Naive B cell (primary cell): ENCODE measurements around the gene RAB17. TPM values are rescaled to one million over a fixed set of nuclear protein-coding genes. Genes with fewer than 3 reads are reported as not detected.

Source experiments
- ATAC-seq, 2 donors: fragments of 150-1000 bp; cut with Tn5 transposase; 2 replicates each; pipeline ENCODE4 v1.10.0; 2021; ENCODE audit warnings: low read depth in 2 of 2, mild to moderate bottlenecking in 2 of 2, moderate library complexity in 2 of 2
- DNase-seq: peaks from one replicate; pipeline ENCODE4 v3.0.0; 2022
- H3K27ac Mint-ChIP-seq, 6 donors: one replicate each; pipeline ENCODE4 v1.8.0; 2020 to 2022; ENCODE audit warnings: mild to moderate bottlenecking in 6 of 6, mixed read lengths in 6 of 6, moderate library complexity in 5 of 6, inconsistent platforms in 2 of 6
- H3K27me3 Mint-ChIP-seq, 3 donors: one replicate each; pipeline ENCODE4 v1.8.0; 2021 to 2022; ENCODE audit warnings: mixed read lengths in 3 of 3, mild to moderate bottlenecking in 1 of 3
- H3K36me3 Mint-ChIP-seq, 2 donors: one replicate each; pipeline ENCODE4 v1.8.0; 2020 to 2022; ENCODE audit warnings: mixed read lengths in 2 of 2, inconsistent platforms in 1 of 2, mild to moderate bottlenecking in 1 of 2
- H3K4me1 Mint-ChIP-seq, 3 donors: one replicate each; pipeline ENCODE4 v1.8.0; 2020 to 2022; ENCODE audit warnings: mixed read lengths in 3 of 3, inconsistent platforms in 1 of 3, mild to moderate bottlenecking in 1 of 3, moderate library complexity in 1 of 3
- H3K4me3 Mint-ChIP-seq, 8 donors: one replicate each; pipeline ENCODE4 v1.8.0; 2020 to 2022; ENCODE audit warnings: mild to moderate bottlenecking in 8 of 8, mixed read lengths in 8 of 8, moderate library complexity in 8 of 8, inconsistent platforms in 2 of 8
- H3K9me3 Mint-ChIP-seq, 7 donors: one replicate each; pipeline ENCODE4 v1.8.0; 2020 to 2022; ENCODE audit warnings: mixed read lengths in 7 of 7, mild to moderate bottlenecking in 5 of 7, inconsistent platforms in 2 of 7, moderate library complexity in 1 of 7
- polyA plus RNA-seq, 6 donors: library from polyadenylated mRNA; unstranded; fragments of 300-500 nt; fragmentation: Illumina TruSeq; gene quantifications; one replicate each; pipeline ENCODE4 v1.2.3, GENCODE V29; 2021; ENCODE audit warnings: low read depth in 6 of 6

The RAB17 gene
- polyA plus RNA-seq, 6 donors from 2014 or later: not detected

GRCh38 chr2:237593036-237593435, 2.5 kb upstream of the RAB17 start:
- Mint-ChIP-seq H3K4me3 (no peak overlapping the region), H3K4me1 (peaks cover 11 to 30% (median 22%) of the 10 kb centered on the region in 3 donors), H3K36me3 (no peaks in the 10 kb centered on the region), H3K27me3 (peaks cover 0 to 7% (median 5%) of the 10 kb centered on the region in 3 donors), H3K9me3 (no peaks in the 10 kb centered on the region), H3K27ac (peak overlapping the region in 3 of 6 donors; percentile 62 to 76 (median 74))
- no peak for ATAC-seq
- DNase-seq: no peak

DNA sequence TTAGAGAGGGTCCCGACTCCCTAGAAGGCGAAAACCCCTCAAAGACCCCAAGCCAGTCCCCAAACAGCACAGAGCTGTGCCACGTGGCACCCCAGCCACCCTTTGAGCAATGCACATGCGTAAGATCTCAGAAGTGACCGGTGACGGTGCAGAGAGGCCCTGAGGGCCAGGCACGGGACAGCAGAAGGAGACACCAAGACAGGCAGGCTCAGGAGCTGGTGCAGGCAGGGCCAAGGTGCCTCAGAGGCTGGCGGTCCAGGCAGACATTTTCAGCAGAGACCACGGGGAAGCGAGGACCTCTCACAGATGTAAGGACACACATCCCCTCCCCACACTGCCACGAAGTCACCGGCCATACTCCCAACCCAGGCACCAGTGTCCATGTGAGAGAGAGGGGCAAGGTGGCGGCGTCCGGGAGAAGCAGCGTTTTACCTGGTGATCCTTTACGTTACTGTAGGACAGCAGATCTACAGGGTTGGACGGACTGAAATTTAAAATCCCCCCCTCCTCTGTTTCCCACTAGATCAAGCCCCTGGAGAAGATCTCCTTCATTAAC, 2.0 kb upstream of the RAB17 start:
- no peak overlapping the region for H3K4me3 Mint-ChIP-seq
- ATAC-seq (no peak), DNase-seq (no peak)
- H3K9me3 Mint-ChIP-seq: no peaks in the 10 kb centered on the region
- H3K4me1 Mint-ChIP-seq: peaks cover 7 to 30% (median 22%) of the 10 kb centered on the region in 3 donors
- H3K36me3 Mint-ChIP-seq: no peaks in the 10 kb centered on the region
- H3K27ac Mint-ChIP-seq: peak overlapping the region in 2 of 6 donors; percentile 62 to 74
- peaks cover 0 to 8% (median 5%) of the 10 kb centered on the region in 3 donors for H3K27me3 Mint-ChIP-seq

- H3K27ac Mint-ChIP-seq: peak overlapping the region in 3 of 6 donors; percentile 17 to 92 (median 21)
- H3K4me1 Mint-ChIP-seq: peaks cover 5 to 30% (median 22%) of the 10 kb centered on the region in 3 donors
- ATAC-seq (peak; percentile 61 to 63), DNase-seq (peak; percentile 28)
- peak overlapping the region in 5 of 8 donors; percentile 19 to 67 (median 35) for H3K4me3 Mint-ChIP-seq
- no peaks in the 10 kb centered on the region for H3K36me3 Mint-ChIP-seq
- no peaks in the 10 kb centered on the region for H3K9me3 Mint-ChIP-seq
- peaks cover 0 to 14% (median 5%) of the 10 kb centered on the region in 3 donors for H3K27me3 Mint-ChIP-seq
Observed at GRCh38 chr2:237591141-237591881, 777 bp upstream of the RAB17 start.

- ATAC-seq: no peak
- no peaks in the 10 kb centered on the region for H3K9me3 Mint-ChIP-seq
- H3K4me3 Mint-ChIP-seq: no peak overlapping the region
- H3K36me3 Mint-ChIP-seq: no peaks in the 10 kb centered on the region
- H3K4me1 Mint-ChIP-seq: peaks cover 5 to 14% (median 11%) of the 10 kb centered on the region in 3 donors
- no peak for DNase-seq
- peaks cover 0 to 19% (median 5%) of the 10 kb centered on the region in 3 donors for H3K27me3 Mint-ChIP-seq
- H3K27ac Mint-ChIP-seq: no peak overlapping the region
Observed at GRCh38 chr2:237588044-237588696, 2.4 kb downstream of the RAB17 start.

DNA sequence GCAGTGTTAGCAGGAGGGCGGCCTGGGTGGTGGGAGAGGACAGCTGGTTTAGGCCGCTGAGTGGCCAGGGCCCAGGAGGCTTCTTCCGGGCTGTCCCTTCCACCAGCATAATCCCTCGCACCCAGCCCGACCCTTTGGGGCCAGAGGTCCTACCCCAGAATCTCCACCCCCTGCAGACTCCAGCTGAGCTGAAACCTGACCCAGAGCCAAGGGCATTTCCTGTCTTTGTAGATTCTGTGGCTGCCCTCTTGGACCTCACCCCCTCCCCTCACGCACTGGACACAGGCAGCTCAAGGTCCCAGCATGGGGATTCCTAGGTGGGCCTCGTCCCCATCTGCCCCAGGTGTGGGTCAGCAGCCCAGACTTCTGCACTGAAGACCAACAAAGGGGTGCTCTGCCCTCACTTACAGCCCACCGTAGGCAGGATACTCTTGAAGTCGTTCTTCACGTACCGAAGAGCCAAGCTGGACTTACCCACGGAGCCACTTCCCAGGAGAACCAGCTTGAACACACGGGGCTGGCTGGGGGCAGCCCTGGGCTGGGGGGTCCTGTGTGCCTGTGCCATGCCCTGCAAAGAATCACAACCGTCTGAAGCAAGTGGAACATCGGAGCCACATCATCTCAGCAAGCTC, 4.8 kb downstream of the RAB17 start:
- peaks cover 0 to 19% (median 5%) of the 10 kb centered on the region in 3 donors for H3K27me3 Mint-ChIP-seq
- no peaks in the 10 kb centered on the region for H3K9me3 Mint-ChIP-seq
- ATAC-seq (no peak), DNase-seq (no peak)
- no peaks in the 10 kb centered on the region for H3K36me3 Mint-ChIP-seq
- no peak overlapping the region for H3K4me3 Mint-ChIP-seq
- peak overlapping the region in 2 of 6 donors; percentile 14 to 30 for H3K27ac Mint-ChIP-seq
- peaks cover 0 to 6% (median 0%) of the 10 kb centered on the region in 3 donors for H3K4me1 Mint-ChIP-seq

DNA sequence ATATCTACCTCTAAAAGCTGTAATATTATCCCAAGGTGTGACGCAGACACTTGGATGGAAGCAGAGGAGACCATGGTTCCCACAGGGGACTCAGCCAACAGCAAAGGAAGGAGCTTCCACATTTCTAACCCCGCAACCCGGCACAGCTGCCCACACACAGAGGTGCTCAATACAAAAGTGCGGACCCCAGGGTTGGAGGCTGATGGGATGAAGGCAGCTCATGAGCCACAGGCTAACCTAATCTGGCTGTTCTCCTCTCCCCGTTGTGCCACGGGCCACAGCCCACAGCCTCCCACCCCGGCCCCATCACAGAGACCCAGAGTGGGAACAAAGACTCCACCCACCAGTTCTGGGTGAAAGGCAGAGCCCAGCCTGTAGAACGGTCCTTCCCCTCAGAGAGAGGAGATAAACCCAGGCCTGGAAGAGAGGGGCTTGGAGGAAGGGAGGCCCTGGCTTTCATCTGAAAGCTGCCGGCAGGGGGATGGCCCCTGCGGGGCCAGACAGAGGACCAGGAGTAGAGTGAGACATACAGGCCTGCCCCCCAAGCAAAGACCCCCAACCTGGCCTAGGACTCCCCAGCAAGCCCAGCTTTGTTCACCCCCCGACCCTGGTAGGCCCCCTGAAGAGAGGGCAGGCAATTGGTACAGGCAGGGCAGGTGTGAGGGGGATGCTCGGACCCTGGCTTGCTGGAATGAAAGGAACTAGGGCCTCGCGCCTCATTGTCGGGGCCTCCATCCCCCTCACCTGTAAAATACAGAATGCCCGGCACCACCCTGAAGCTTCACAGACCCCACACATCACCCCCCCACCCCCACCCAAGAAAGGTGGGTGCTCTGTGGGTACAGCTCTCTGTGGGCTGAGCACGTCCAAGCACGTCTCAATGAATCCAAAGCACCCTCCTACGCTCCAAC, 6.9 kb downstream of the RAB17 start:
- Mint-ChIP-seq H3K9me3 (no peaks in the 10 kb centered on the region), H3K27me3 (peaks cover 0 to 12% (median 0%) of the 10 kb centered on the region in 3 donors), H3K4me3 (no peak overlapping the region), H3K4me1 (peaks cover 0 to 2% (median 0%) of the 10 kb centered on the region in 3 donors), H3K27ac (peak overlapping the region in 2 of 6 donors; percentile 28 to 38), H3K36me3 (no peaks in the 10 kb centered on the region)
- DNase-seq: no peak
- ATAC-seq: no peak

GRCh38 chr2:237581751-237582746, 8.5 kb downstream of the RAB17 start:
- peak; percentile 55 for DNase-seq
- H3K27ac Mint-ChIP-seq: peak overlapping the region in 3 of 6 donors; percentile 24 to 62 (median 34)

DNA sequence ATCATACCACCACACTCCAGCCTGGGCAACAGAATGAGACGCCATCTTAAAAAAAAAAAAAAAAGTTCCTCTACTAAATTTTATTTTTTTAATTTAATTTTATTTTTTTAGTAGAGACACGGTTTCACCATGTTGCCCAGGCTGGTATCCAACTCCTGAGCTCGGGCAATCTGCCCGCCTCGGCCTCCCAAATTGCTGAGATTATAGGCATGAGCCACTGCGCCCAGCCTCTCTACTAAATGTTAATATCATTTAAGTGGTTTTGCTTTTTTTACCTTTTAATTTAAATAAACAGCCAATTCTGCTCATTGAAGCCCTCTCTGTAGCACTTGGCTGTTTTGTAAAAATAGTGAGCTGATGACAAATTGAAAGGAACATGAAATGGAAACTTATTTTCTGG, 9.2 kb downstream of the RAB17 start:
- H3K4me1 Mint-ChIP-seq: peaks cover 0 to 2% (median 0%) of the 10 kb centered on the region in 3 donors
- DNase-seq (no peak), ATAC-seq (no peak)
- peak overlapping the region in 1 of 6 donors; percentile 34 for H3K27ac Mint-ChIP-seq
- no peak overlapping the region for H3K4me3 Mint-ChIP-seq
- H3K27me3 Mint-ChIP-seq: peaks cover 5 to 10% (median 8%) of the 10 kb centered on the region in 3 donors
- no peaks in the 10 kb centered on the region for H3K9me3 Mint-ChIP-seq
- H3K36me3 Mint-ChIP-seq: no peaks in the 10 kb centered on the region

More at GRCh38 chr2:237581751-237582746, 8.5 kb downstream of the RAB17 start:
- ATAC-seq: peak; percentile 85 to 87
- no peaks in the 10 kb centered on the region for H3K36me3 Mint-ChIP-seq
- no peak overlapping the region for H3K4me3 Mint-ChIP-seq
- H3K4me1 Mint-ChIP-seq: peaks cover 0 to 2% (median 0%) of the 10 kb centered on the region in 3 donors
- H3K9me3 Mint-ChIP-seq: no peaks in the 10 kb centered on the region
- peaks cover 2 to 6% (median 2%) of the 10 kb centered on the region in 3 donors for H3K27me3 Mint-ChIP-seq

DNA sequence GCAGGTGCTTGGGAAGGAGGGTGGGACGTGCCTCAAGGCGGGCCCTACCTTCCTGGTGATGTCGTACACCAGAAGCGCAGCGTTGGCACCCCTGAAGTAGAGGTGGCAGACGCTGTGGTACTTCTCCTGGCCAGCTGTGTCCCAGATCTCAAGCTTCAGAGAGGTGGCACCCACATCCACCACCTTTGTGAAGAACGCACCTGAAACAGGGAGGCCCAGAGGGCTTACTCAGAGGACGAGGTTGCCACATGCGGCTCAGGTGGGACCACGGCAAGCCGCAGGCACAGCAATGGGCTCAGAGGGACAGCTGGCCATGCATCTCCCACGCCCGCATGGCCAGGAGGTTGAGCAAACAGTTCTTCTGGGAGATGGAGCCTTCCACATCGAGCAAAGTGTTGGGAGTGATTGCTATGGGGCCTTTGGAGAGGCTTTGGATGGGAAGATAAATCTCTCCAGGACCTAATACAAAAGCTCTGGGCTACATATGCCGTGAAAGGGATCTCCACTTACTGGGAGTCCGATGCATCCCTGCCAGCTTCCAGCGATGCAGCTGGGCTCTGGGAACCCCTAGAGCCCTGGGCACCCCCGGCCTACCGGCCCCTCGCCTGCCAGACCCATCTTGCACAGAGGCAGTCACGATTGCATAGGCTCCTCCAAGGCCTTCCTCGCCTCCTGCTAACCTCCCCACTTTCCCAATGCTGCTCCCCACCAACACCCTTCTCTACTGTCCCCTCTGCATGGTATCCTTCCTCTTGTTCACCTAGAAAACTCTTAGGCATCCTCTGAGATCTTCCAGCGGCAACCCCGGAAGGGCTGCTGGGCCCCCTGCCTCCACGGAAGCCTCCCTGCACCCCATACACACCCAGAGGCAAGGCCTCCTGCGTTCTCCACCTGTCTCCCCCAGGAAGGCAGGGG, 12.3 kb downstream of the RAB17 start:
- H3K4me3 Mint-ChIP-seq: no peak overlapping the region
- no peaks in the 10 kb centered on the region for H3K9me3 Mint-ChIP-seq
- H3K27ac Mint-ChIP-seq: peak overlapping the region in 1 of 6 donors; percentile 6
- no peaks in the 10 kb centered on the region for H3K36me3 Mint-ChIP-seq
- DNase-seq (no peak), ATAC-seq (no peak)
- H3K27me3 Mint-ChIP-seq: peaks cover 10 to 17% (median 13%) of the 10 kb centered on the region in 3 donors
- peaks cover 0 to 2% (median 0%) of the 10 kb centered on the region in 3 donors for H3K4me1 Mint-ChIP-seq

DNA sequence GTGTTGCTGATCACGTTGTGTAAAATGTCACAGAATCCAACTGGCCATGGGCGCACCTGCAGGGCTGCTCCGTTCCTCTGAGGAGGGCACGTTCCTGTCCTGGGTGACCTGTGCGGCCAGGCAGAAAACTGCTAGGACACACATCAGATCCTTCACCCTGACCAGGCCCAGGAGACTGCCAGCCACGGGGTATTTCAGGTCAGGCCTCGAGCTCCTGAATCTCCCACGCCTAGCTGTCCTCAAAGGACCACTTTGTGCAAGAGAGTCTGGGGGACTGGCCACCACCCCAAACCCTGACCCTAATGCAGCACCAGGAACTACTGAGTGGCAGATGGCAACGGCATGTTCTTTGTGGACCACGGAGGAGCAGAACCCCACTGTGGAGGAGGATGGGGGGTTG, 13.1 kb downstream of the RAB17 start:
- DNase-seq: no peak
- Mint-ChIP-seq H3K27ac (peak overlapping the region in 1 of 6 donors; percentile 16), H3K4me3 (no peak overlapping the region), H3K9me3 (no peaks in the 10 kb centered on the region), H3K27me3 (peaks cover 10 to 19% (median 13%) of the 10 kb centered on the region in 3 donors), H3K4me1 (peaks cover 0 to 2% (median 0%) of the 10 kb centered on the region in 3 donors), H3K36me3 (no peaks in the 10 kb centered on the region)
- ATAC-seq: no peak

DNA sequence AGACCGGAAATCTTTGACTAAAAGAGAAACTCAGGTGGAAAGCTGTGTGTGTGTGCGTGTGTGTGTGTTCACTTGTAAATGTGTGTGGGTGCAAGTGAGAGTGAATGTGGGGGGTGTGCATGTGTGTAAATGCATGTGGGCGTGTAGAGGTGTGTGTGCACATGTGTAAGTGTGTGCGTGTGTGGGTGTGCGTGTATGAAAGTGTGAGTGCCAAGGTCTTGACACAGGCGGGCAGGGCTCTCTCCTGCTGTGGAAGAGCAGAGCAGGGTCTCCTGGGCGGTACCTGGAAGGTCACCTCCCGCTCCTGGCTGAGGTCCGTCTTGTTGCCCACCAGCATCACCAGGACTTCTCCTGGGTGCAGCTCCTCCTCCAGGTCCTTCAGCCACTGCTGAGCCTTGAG, 13.6 kb downstream of the RAB17 start:
- H3K27ac Mint-ChIP-seq: peak overlapping the region in 1 of 6 donors; percentile 78
- no peaks in the 10 kb centered on the region for H3K36me3 Mint-ChIP-seq
- peaks cover 10 to 24% (median 13%) of the 10 kb centered on the region in 3 donors for H3K27me3 Mint-ChIP-seq
- H3K4me1 Mint-ChIP-seq: peaks cover 0 to 3% (median 2%) of the 10 kb centered on the region in 3 donors
- ATAC-seq (no peak), DNase-seq (no peak)
- peak overlapping the region in 1 of 8 donors; percentile 50 for H3K4me3 Mint-ChIP-seq
- no peaks in the 10 kb centered on the region for H3K9me3 Mint-ChIP-seq
